H9 (cell line): ENCODE data around the gene PRKD2. TPM values are rescaled to one million over a fixed set of nuclear protein-coding genes. Genes with fewer than 3 reads are reported as not detected.
A peak's percentile ranks its signal among the peaks of the same experiment; 100 is the strongest.

ENCODE experiments used
- DNase-seq: peaks from one replicate; pipeline ENCODE4 v3.0.0-alpha.2; 2017
- H2AFZ ChIP-seq: one replicate; pipeline ENCODE4 v1.6.1; 2013; ENCODE audit warnings: mild to moderate bottlenecking, low read length, control low read depth, moderate library complexity
- H2AK5ac ChIP-seq: 2 replicates; pipeline ENCODE4 v1.6.1; 2013; ENCODE audit warnings: low read length, control low read depth, mixed read lengths; ENCODE audit not compliant: insufficient read length
- H2BK120ac ChIP-seq: one replicate; pipeline ENCODE4 v1.6.1; 2013; ENCODE audit warnings: low read depth, mild to moderate bottlenecking, low read length, control low read depth, inconsistent platforms; ENCODE audit not compliant: poor library complexity, severe bottlenecking
- H2BK12ac ChIP-seq: 2 replicates; pipeline ENCODE4 v1.6.1; 2013; ENCODE audit warnings: low read length, control low read depth, mixed read lengths, low read depth; ENCODE audit not compliant: insufficient read length
- H2BK15ac ChIP-seq: 2 replicates; pipeline ENCODE4 v1.6.1; 2013; ENCODE audit warnings: low read depth, low read length, control low read depth
- H2BK20ac ChIP-seq: one replicate; pipeline ENCODE4 v1.6.1; 2013; ENCODE audit warnings: low read depth, mild to moderate bottlenecking, low read length, control low read depth, inconsistent platforms; ENCODE audit not compliant: poor library complexity, severe bottlenecking
- H2BK5ac ChIP-seq: 2 replicates; pipeline ENCODE4 v1.6.1; 2013; ENCODE audit warnings: low read length, control low read depth, mixed read lengths; ENCODE audit not compliant: insufficient read length
- H3K14ac ChIP-seq: 2 replicates; pipeline ENCODE4 v1.6.1; 2013; ENCODE audit warnings: low read length, control low read depth; ENCODE audit not compliant: insufficient read depth
- H3K18ac ChIP-seq: 2 replicates; pipeline ENCODE4 v1.6.1; 2013; ENCODE audit warnings: low read depth, mild to moderate bottlenecking, mixed read lengths, low read length, control low read depth; ENCODE audit not compliant: insufficient read length
- H3K23ac ChIP-seq: 2 replicates; pipeline ENCODE4 v1.6.1; 2013; ENCODE audit warnings: low read length, control low read depth, mixed read lengths, low read depth; ENCODE audit not compliant: insufficient read length
- H3K23me2 ChIP-seq: 2 replicates; pipeline ENCODE4 v1.6.1; 2013; ENCODE audit warnings: low read depth, mild to moderate bottlenecking, mixed read lengths, low read length, control low read depth; ENCODE audit not compliant: insufficient read length, poor library complexity, severe bottlenecking
- H3K27ac ChIP-seq: 2 replicates; pipeline ENCODE4 v1.5.1; 2013; ENCODE audit warnings: low read length, control low read depth, mixed read lengths, low read depth; ENCODE audit not compliant: insufficient read length
- H3K27me3 ChIP-seq: 2 replicates; pipeline ENCODE4 v1.6.1; 2013; ENCODE audit warnings: low read length, control low read depth, inconsistent platforms; ENCODE audit not compliant: insufficient read depth
- H3K4ac ChIP-seq: 2 replicates; pipeline ENCODE4 v1.6.1; 2013; ENCODE audit warnings: low read depth, mild to moderate bottlenecking, control low read depth, inconsistent platforms, low read length, moderate library complexity
- H3K4me1 ChIP-seq: 2 replicates; pipeline ENCODE4 v1.6.1; 2013; ENCODE audit warnings: low read length, control low read depth, inconsistent platforms; ENCODE audit not compliant: insufficient read depth
- H3K4me2 ChIP-seq: 2 replicates; pipeline ENCODE4 v1.6.1; 2013; ENCODE audit warnings: low read length, control low read depth, mixed read lengths; ENCODE audit not compliant: insufficient read length, insufficient read depth
- H3K56ac ChIP-seq: 2 replicates; pipeline ENCODE4 v1.6.1; 2013; ENCODE audit warnings: low read depth, mild to moderate bottlenecking, mixed read lengths, low read length, control low read depth; ENCODE audit not compliant: insufficient read length
- H3K79me1 ChIP-seq: 2 replicates; pipeline ENCODE4 v1.6.1; 2013; ENCODE audit warnings: low read depth, mild to moderate bottlenecking, moderate library complexity, low read length, control low read depth, inconsistent platforms; ENCODE audit not compliant: insufficient read depth, poor library complexity, severe bottlenecking
- H3K79me2 ChIP-seq: 2 replicates; pipeline ENCODE4 v1.6.1; 2013; ENCODE audit warnings: low read length, control low read depth, inconsistent platforms; ENCODE audit not compliant: insufficient read depth
- H3K9ac ChIP-seq: 2 replicates; pipeline ENCODE4 v1.6.1; 2013; ENCODE audit warnings: low read length, control low read depth, mixed read lengths; ENCODE audit not compliant: insufficient read length; ENCODE audit errors: extremely low read depth
- H3K9me3 ChIP-seq: one replicate; pipeline ENCODE4 v1.6.1; 2013; ENCODE audit warnings: low read depth, low read length, inconsistent platforms; ENCODE audit not compliant: control insufficient read depth
- H3T11ph ChIP-seq: one replicate; pipeline ENCODE4 v1.6.1; 2013; ENCODE audit warnings: mild to moderate bottlenecking, low read length, control low read depth, inconsistent platforms
- H4K20me1 ChIP-seq: one replicate; pipeline ENCODE4 v1.6.1; 2013; ENCODE audit not compliant: control insufficient read depth, insufficient read length, insufficient read depth
- H4K5ac ChIP-seq: 2 replicates; pipeline ENCODE4 v1.6.1; 2013; ENCODE audit warnings: low read depth, mild to moderate bottlenecking, mixed read lengths, low read length, control low read depth; ENCODE audit not compliant: insufficient read length
- H4K8ac ChIP-seq: replicated peaks from 2 replicates; pipeline ENCODE4 v1.6.1; 2013; ENCODE audit warnings: low read length, control low read depth, mixed read lengths, low read depth; ENCODE audit not compliant: insufficient read length
- H4K91ac ChIP-seq: 2 replicates; pipeline ENCODE4 v1.6.1; 2013; ENCODE audit warnings: low read depth, mild to moderate bottlenecking, moderate library complexity, mixed read lengths, low read length, control low read depth; ENCODE audit not compliant: insufficient read length
- H3K27ac Mint-ChIP-seq, 3 experiments: 2 replicates in 2 of 3; 3 replicates in 1 of 3; pipeline ENCODE4 v1.8.0; 2020 to 2021; ENCODE audit warnings: mixed read lengths in 3 of 3, mild to moderate bottlenecking in 1 of 3, moderate library complexity in 1 of 3
- H3K27me3 Mint-ChIP-seq: 2 replicates; pipeline ENCODE4 v1.8.0; 2021; ENCODE audit warnings: low read depth, mild to moderate bottlenecking, moderate library complexity, mixed read lengths
- H3K36me3 Mint-ChIP-seq, 3 experiments: 2 replicates in 2 of 3; 3 replicates in 1 of 3; pipeline ENCODE4 v1.8.0; 2020 to 2021; ENCODE audit warnings: low read depth in 3 of 3, mixed read lengths in 3 of 3; ENCODE audit not compliant: insufficient read depth in 1 of 3
- H3K4me1 Mint-ChIP-seq, 2 experiments: 2 replicates each; pipeline ENCODE4 v1.8.0; 2020; ENCODE audit warnings: mixed read lengths in 2 of 2
- H3K4me3 Mint-ChIP-seq, 2 experiments: 2 replicates in 1 of 2; 3 replicates in 1 of 2; pipeline ENCODE4 v1.8.0; 2020 to 2021; ENCODE audit warnings: mild to moderate bottlenecking in 2 of 2, mixed read lengths in 2 of 2, moderate library complexity in 1 of 2
- H3K9me3 Mint-ChIP-seq, 2 experiments: 2 replicates in 1 of 2; 3 replicates in 1 of 2; pipeline ENCODE4 v1.8.0; 2020; ENCODE audit warnings: mild to moderate bottlenecking in 2 of 2, mixed read lengths in 2 of 2, moderate library complexity in 1 of 2
- WGBS: extraction: QIAGEN DNeasy Blood & Tissue Kit; methylation state at CpG from one replicate; pipeline ENCODE4 v1.1.7; 2013; ENCODE audit warnings: missing lambda C conversion rate, low lambda C conversion rate, mixed read lengths; ENCODE audit not compliant: insufficient read length; ENCODE audit errors: extremely low coverage; 5-methylcytosine and 5-hydroxymethylcytosine counted together
- total RNA-seq: library from RNA; stranded (reverse); gene quantifications from 2 replicates; pipeline ENCODE4 v1.2.1, GENCODE V29; 2021
- TF ChIP-seq, protein P1 (sequence below): fragments of 200-600 bp; sonication (generic); conservative IDR thresholded peaks from 3 replicates; pipeline ENCODE4 v1.8.0; 2021; ENCODE audit warnings: antibody characterized with exemption, mild to moderate bottlenecking

PRKD2 gene
- total RNA-seq, 1 experiment from 2014 or later, result 60.7 TPM

DNA sequence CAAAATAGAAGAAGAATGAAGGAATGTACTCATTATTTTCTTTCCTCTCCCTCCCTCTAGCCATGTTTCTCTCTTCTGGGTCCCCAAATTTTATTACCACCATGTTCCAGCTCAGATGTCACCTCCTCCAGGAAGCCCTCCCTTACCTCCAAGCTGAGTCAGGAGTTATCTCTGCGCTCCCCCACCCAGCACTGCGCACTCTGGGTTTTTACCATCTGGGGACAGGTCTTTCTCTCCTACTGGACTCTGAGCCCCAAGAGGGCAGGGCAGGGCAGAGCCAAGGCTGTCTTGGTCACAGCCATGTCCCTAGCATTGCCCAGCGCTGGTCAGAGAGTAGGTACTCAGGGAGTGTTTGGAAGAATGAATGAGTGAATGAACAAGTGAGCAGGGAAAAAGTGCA, 83.8 kb downstream of the PRKD2 start:
- H4K91ac ChIP-seq, result no peak overlapping the region
- peaks cover 22 to 30% of the 10 kb centered on the region in 2 experiments for H3K4me1 Mint-ChIP-seq
- no peaks in the 10 kb centered on the region for H3K36me3 Mint-ChIP-seq
- no peak overlapping the region for H4K5ac ChIP-seq
- no peaks in the 10 kb centered on the region for H3K9me3 Mint-ChIP-seq
- no peak overlapping the region for H2BK15ac ChIP-seq
- H2BK120ac ChIP-seq, result no peak overlapping the region
- peaks cover 7% of the 10 kb centered on the region; the same call in 1 of the 2 replicates for H3K4me1 ChIP-seq
- no peak overlapping the region for H2BK12ac ChIP-seq
- no peak overlapping the region for H3K4me2 ChIP-seq
- H3K79me2 ChIP-seq, result no peaks in the 10 kb centered on the region
- H3K9ac ChIP-seq, result no peak overlapping the region
- H3K14ac ChIP-seq, result no peak overlapping the region
- H3K27me3 ChIP-seq, result peaks cover 27% of the 10 kb centered on the region
- peaks cover 41% of the 10 kb centered on the region for H3K27me3 Mint-ChIP-seq
- H3K18ac ChIP-seq, result no peak overlapping the region
- H4K20me1 ChIP-seq, result no peaks in the 10 kb centered on the region
- H3K9me3 ChIP-seq, result no peaks in the 10 kb centered on the region
- no peak overlapping the region for H2AK5ac ChIP-seq
- H3K23me2 ChIP-seq, result peaks cover 9% of the 10 kb centered on the region
- no peak overlapping the region for H3T11ph ChIP-seq
- TF ChIP-seq, protein P1, sequence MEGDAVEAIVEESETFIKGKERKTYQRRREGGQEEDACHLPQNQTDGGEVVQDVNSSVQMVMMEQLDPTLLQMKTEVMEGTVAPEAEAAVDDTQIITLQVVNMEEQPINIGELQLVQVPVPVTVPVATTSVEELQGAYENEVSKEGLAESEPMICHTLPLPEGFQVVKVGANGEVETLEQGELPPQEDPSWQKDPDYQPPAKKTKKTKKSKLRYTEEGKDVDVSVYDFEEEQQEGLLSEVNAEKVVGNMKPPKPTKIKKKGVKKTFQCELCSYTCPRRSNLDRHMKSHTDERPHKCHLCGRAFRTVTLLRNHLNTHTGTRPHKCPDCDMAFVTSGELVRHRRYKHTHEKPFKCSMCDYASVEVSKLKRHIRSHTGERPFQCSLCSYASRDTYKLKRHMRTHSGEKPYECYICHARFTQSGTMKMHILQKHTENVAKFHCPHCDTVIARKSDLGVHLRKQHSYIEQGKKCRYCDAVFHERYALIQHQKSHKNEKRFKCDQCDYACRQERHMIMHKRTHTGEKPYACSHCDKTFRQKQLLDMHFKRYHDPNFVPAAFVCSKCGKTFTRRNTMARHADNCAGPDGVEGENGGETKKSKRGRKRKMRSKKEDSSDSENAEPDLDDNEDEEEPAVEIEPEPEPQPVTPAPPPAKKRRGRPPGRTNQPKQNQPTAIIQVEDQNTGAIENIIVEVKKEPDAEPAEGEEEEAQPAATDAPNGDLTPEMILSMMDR, result no peak
- no peak overlapping the region for H2AFZ ChIP-seq
- H3K56ac ChIP-seq, result no peak overlapping the region
- WGBS, result no CpG with 5 or more reads among the region's 3 CpGs
- H2BK5ac ChIP-seq, result no peak overlapping the region
- H2BK20ac ChIP-seq, result no peak overlapping the region
- H3K27ac Mint-ChIP-seq, result no peak overlapping the region
- no peak overlapping the region for H3K4ac ChIP-seq
- no peak overlapping the region for H3K27ac ChIP-seq
- no peak for DNase-seq
- no peak overlapping the region for H3K23ac ChIP-seq
- no peaks in the 10 kb centered on the region for H3K79me1 ChIP-seq
- H3K4me3 Mint-ChIP-seq, result peak overlapping the region; percentile 21 to 77; a peak in 2 of 5 replicates
- H4K8ac ChIP-seq, result no peak overlapping the region
